Dendritic cell treated with granulocyte-macrophage colony-stimulating factor and Interleukin-4, amounts not matched to agents 40 ng/mL and 50 ng/mL, for 4 days (primary cell): Measurements from ENCODE around the gene UBE2L6.
A peak's percentile ranks its signal among the peaks of the same experiment; 100 is the strongest.

ENCODE experiments used
- H3K27ac Mint-ChIP-seq: one replicate; pipeline ENCODE4 v1.8.0; 2022; ENCODE audit warnings: mild to moderate bottlenecking, mixed read lengths
- H3K27me3 Mint-ChIP-seq: one replicate; pipeline ENCODE4 v1.8.0; 2022; ENCODE audit warnings: mild to moderate bottlenecking, mixed read lengths
- H3K36me3 Mint-ChIP-seq: one replicate; pipeline ENCODE4 v1.8.0; 2022; ENCODE audit warnings: low read depth, mixed read lengths
- H3K4me1 Mint-ChIP-seq: one replicate; pipeline ENCODE4 v1.8.0; 2022; ENCODE audit warnings: low read depth, mixed read lengths
- H3K4me3 Mint-ChIP-seq: one replicate; pipeline ENCODE4 v1.8.0; 2022; ENCODE audit warnings: mild to moderate bottlenecking, moderate library complexity, mixed read lengths
- H3K9me3 Mint-ChIP-seq: one replicate; pipeline ENCODE4 v1.8.0; 2022; ENCODE audit warnings: mixed read lengths
- intact Hi-C: fragments of 100-400 bp; cut with micrococcal nuclease; formaldehyde crosslinking; loops from one replicate; pipeline ENCODE4 v1.15.0; 2022

The UBE2L6 gene

DNA sequence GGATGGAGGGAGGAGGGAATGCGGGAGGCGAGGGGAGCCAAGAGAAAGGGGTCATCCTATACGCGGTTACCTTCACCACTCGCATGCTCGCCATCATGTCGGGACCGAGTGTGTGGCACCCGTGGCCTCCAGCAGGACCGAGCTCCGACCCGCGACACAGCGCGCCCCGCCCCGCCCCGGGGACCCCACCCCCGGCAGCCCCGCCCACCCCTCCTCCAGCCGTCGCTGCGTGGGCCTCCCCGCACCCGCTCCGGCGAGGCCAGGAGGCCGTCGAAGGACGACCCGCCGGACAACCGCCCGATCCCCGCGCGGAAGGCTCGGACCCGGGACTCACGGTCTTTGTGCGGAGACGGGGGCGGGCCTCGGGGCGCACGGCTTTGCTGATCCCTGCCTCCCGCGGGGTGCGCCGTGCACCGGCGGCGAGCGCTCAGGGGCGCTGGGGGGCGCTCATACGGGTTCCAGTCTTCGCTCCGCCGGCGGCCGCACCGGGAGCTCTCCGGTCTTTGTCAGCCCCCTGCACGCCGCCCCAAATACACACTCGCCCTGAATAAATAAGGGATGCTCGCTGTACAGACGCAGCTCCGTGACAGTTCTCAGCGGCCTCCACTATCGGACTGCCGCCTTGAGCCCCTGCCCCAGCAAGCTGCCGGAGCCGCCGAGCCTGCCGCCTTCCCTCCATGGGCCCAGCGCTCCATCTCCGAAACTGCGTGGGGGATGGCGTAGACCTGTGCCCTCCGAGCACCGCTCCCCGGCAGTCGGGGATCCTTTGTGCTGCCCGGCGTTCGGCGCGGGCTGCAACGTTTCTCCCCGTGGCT is at the start of gene UBE2L6:
Gene UBE2L6 (minus strand): TSS at position 158 of the 815 bp plus-strand sequence. CDS start 61 bp downstream, at position 97.
- H3K27me3 Mint-ChIP-seq = no peaks in the 10 kb centered on the region
- H3K9me3 Mint-ChIP-seq = no peaks in the 10 kb centered on the region
- intact Hi-C loops = loop anchor here (1.0 to 2.0 kb wide), 2 partner anchors 37 to 74 kb away; partner anchors contain the start of gene TIMM10
- peak within 1 kb of the TSS; percentile 91 for H3K4me3 Mint-ChIP-seq
- H3K4me1 Mint-ChIP-seq = peaks cover 68% of the 10 kb centered on the region
- H3K27ac Mint-ChIP-seq = peak within 1 kb of the TSS; percentile 82
- peaks cover 28% of the 10 kb centered on the region for H3K36me3 Mint-ChIP-seq

DNA sequence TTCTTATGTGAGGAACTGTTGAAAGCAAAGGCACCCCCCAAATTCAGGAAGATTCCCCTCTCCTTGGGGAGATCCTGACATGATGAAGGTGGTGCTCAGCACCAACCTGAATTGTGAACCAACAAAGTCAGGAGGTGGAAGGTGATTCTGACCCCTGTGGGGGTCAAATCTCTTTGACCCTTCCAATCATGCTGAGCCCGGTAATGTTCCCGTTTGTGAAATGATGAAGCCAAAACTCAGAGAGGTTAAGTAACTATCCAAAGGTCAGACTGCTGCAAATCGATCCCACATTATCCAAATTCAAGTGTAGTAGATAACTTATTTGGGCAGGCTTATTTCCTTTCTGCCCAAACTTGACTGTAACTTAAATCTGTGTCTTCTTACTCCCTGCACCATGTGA is 49.1 kb upstream of the UBE2L6 start:
- no peak overlapping the region for H3K4me3 Mint-ChIP-seq
- intact Hi-C loops = no loop called here
- no peaks in the 10 kb centered on the region for H3K4me1 Mint-ChIP-seq
- no peak overlapping the region for H3K27ac Mint-ChIP-seq
- H3K27me3 Mint-ChIP-seq = no peaks in the 10 kb centered on the region
- peaks cover 12% of the 10 kb centered on the region for H3K9me3 Mint-ChIP-seq
- no peaks in the 10 kb centered on the region for H3K36me3 Mint-ChIP-seq

DNA sequence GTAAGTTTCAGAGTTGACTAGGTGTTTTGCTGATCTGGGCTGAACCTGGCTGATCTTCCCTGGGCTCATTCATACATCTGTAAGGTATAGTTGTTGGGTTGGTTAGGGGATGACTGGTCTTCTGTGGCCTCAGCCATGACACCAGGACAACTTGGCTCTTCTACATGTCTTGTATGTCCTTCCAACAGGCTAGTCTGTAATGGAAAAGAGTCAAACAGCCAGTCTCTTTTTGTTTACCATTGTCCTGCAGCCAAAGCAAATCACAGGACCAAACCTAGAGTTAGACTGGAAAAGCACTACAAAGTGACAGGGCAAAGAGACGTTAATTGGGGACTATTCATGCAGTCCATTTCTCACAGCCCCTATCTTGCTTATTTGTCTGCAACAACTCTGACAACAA is 47.8 kb upstream of the UBE2L6 start:
- Mint-ChIP-seq H3K27ac (no peak overlapping the region), H3K27me3 (no peaks in the 10 kb centered on the region), H3K36me3 (no peaks in the 10 kb centered on the region), H3K9me3 (peaks cover 12% of the 10 kb centered on the region), H3K4me3 (no peak overlapping the region), H3K4me1 (no peaks in the 10 kb centered on the region)
- intact Hi-C loops = no loop called here

DNA sequence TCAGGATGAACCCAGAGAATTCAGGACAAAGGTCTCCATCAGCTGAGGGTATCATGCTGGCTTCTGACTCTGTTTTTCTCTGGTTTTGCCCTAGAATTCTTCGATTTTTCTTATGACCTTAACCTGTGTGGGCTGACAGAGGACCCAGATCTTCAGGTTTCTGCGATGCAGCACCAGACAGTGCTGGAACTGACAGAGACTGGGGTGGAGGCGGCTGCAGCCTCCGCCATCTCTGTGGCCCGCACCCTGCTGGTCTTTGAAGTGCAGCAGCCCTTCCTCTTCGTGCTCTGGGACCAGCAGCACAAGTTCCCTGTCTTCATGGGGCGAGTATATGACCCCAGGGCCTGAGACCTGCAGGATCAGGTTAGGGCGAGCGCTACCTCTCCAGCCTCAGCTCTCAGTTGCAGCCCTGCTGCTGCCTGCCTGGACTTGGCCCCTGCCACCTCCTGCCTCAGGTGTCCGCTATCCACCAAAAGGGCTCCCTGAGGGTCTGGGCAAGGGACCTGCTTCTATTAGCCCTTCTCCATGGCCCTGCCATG is 46.8 kb upstream of the UBE2L6 start:
- H3K4me3 Mint-ChIP-seq = no peak overlapping the region
- H3K27me3 Mint-ChIP-seq = no peaks in the 10 kb centered on the region
- intact Hi-C loops = no loop called here
- no peak overlapping the region for H3K27ac Mint-ChIP-seq
- peaks cover 5% of the 10 kb centered on the region for H3K9me3 Mint-ChIP-seq
- no peaks in the 10 kb centered on the region for H3K36me3 Mint-ChIP-seq
- H3K4me1 Mint-ChIP-seq = no peaks in the 10 kb centered on the region

DNA sequence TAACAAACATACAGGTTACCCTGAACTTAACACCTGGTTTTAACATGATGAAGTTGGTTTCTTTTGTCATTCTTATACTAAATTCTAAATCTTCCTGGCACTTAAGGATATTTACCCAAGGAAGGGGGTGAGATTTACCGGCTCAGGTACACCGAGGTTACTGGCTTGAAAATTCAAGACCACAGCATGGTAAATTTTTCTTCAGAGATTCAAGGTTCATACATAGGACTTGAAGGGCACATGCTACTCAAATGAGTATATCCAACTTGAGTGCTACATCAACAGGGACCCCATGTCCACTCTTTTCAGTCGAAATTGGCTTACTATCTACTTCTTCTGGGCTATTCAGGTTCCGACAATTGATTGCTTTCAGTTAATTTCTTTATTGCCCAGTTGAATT is 42.7 kb upstream of the UBE2L6 start:
- Mint-ChIP-seq H3K36me3 (no peaks in the 10 kb centered on the region), H3K4me1 (no peaks in the 10 kb centered on the region), H3K27me3 (no peaks in the 10 kb centered on the region), H3K9me3 (no peaks in the 10 kb centered on the region), H3K4me3 (no peak overlapping the region), H3K27ac (no peak overlapping the region)
- intact Hi-C loops = no loop called here

DNA sequence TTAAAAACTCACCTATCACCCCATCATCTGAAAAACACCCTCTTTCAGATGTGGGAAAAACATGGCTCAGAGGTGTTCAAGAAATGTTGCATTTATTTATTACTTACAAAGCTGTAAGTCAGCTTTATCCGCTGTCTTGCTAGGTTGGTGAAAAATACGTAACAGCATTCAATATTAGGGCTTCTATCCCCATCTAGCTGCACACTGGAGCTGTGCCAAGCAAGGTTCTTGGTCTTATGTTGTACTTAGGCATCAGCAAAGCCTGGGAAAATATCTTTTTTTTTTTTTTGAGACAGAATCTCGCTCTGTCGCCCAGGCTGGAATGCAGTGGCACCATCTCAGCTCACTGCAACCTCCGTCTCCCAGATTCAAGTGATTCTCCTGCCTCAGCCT is 37.6 kb upstream of the UBE2L6 start:
- H3K4me3 Mint-ChIP-seq = no peak overlapping the region
- intact Hi-C loops = no loop called here
- H3K4me1 Mint-ChIP-seq = no peaks in the 10 kb centered on the region
- no peaks in the 10 kb centered on the region for H3K9me3 Mint-ChIP-seq
- H3K36me3 Mint-ChIP-seq = no peaks in the 10 kb centered on the region
- H3K27ac Mint-ChIP-seq = no peak overlapping the region
- H3K27me3 Mint-ChIP-seq = no peaks in the 10 kb centered on the region

DNA sequence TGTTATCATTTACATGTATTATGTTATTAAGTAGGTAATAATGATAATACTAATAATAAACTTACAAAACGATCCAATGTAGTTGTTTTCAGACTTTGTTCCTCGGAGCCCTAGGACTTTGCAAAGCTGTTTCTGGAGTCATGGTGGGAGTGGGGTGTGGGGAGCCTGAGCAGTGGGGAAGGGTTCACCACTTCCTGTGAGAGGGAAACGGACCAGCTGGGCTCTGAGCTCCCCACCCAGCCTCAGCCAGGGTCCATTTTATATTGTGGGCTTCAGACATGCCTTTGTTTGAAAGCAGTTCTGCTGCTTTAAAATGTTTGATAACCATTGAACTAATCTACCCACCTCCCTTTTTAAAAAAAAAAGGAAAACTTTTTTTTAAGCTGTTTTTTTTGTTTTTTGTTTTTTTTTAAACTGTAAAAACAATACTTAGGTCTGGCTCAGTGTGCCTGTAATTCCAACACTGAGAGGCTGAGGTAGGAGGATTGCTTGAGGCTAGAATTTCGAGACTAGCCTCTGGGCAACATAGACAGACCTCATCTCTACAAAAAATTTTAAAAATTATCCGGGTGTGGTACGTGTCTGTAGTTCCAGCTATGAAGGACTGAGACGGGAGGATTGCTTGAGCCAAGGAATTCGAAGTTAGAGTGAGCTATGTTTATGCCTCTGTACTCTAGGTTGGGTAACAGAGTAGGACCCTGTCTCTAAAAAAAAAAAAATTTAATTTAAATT is 37.0 kb upstream of the UBE2L6 start:
- Mint-ChIP-seq H3K27me3 (no peaks in the 10 kb centered on the region), H3K27ac (no peak overlapping the region), H3K9me3 (no peaks in the 10 kb centered on the region), H3K4me1 (peaks cover 3% of the 10 kb centered on the region), H3K4me3 (no peak overlapping the region), H3K36me3 (no peaks in the 10 kb centered on the region)
- intact Hi-C loops = no loop called here

DNA sequence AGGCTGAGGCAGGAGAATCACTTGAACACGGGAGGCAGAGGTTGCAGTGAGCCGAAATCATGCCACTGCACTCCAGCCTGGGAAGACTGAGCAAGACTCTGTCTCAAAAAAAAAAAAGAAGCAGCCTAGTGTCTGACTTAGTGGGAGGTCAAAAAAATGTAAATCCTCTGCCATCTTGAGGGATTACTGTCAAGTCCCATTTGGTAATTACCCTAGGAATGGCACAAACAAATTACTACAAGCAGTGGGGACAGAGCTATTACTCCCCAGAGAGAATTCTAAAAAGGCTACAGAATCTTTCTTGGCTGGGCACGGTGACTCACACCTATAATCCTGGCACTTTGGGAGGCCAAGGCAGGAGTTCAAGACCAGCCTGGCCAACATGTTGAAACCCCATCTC is 33.8 kb upstream of the UBE2L6 start:
- Mint-ChIP-seq H3K27ac (no peak overlapping the region), H3K27me3 (peaks cover 13% of the 10 kb centered on the region), H3K36me3 (no peaks in the 10 kb centered on the region), H3K4me3 (no peak overlapping the region), H3K9me3 (no peaks in the 10 kb centered on the region), H3K4me1 (peaks cover 27% of the 10 kb centered on the region)
- intact Hi-C loops = no loop called here

DNA sequence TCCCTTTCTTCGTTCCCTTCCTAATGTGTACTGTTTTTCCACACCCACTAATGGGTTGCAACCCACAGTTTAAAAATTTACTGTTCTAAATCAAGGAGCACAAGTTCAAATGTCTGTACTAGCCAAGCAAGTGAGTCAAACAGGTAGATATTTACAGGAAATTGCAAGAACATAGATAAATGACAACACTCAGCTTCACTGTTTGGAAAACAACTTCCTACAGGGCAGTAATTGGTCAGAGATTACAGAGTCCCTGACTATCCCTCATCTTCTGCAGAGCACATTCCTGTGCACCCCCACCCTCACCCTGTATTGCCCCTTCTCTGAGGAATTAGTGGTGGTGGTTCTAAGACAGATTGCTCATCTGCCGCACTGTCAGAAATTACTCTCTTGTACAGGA is 31.9 kb upstream of the UBE2L6 start:
- no peak overlapping the region for H3K27ac Mint-ChIP-seq
- intact Hi-C loops = no loop called here
- H3K9me3 Mint-ChIP-seq = no peaks in the 10 kb centered on the region
- H3K27me3 Mint-ChIP-seq = peaks cover 15% of the 10 kb centered on the region
- no peak overlapping the region for H3K4me3 Mint-ChIP-seq
- H3K4me1 Mint-ChIP-seq = peaks cover 27% of the 10 kb centered on the region
- no peaks in the 10 kb centered on the region for H3K36me3 Mint-ChIP-seq

DNA sequence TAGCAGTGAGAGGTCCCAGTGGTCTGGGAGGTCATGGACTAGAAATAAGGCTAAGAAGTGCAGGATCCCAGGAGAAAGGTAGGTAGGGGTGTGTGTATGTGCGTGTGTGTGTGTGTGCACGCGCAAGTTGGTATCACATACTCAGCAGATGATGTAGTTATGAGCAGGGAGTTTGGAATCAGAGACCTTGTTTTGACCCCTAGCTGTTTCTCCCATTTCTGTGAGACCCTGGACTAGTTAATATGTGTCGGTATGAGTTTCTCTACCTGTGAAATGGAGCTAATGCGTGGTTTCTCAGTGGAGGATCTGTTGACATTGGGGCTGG is 31.3 kb upstream of the UBE2L6 start:
- Mint-ChIP-seq H3K27me3 (peaks cover 20% of the 10 kb centered on the region), H3K27ac (no peak overlapping the region), H3K9me3 (no peaks in the 10 kb centered on the region), H3K36me3 (no peaks in the 10 kb centered on the region), H3K4me1 (peaks cover 27% of the 10 kb centered on the region), H3K4me3 (no peak overlapping the region)
- intact Hi-C loops = no loop called here

DNA sequence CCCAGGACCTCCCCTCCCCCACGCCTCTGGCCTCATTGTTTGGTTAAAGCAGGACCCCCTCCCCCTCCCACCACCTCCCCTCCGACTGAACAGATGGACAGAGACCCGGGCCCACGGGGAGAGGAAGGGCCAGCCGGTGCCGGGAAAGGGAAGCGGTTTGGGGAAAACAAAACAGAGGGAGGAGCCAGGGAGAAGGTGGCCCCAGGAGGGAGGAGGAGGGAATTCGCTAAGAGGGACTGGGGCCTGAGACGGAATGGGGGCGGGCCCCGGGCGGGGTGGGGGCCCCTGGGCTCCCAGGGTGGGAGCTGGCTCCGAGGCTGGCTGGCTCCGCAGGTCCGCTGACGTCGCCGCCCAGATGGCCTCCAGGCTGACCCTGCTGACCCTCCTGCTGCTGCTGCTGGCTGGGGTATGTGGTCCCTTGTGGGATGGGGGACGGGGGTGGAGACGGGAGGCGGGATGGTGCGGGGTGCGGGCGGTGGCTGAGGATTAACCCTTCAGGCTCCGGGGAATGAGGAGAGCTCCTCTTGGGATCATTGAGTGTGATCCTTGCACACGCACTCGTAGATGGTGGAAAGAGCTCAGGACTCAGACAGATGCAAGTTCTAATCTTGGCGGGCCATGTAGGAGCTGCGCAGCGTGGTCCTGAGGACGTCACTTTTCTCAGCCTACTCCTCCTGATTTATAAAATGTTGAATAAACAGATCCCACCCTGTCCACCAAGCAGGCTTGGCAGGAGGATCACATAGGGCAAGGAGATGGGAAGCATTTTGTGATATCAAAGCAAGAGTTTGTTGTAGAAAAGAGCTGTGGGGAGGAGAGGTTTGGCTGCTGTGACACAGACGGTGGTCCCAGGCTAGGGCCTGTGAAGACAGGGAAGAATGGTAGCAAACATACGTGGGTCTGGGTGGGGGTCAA is 30.7 kb upstream of the UBE2L6 start:
- Mint-ChIP-seq H3K4me1 (peaks cover 27% of the 10 kb centered on the region), H3K4me3 (peak overlapping the region; percentile 63), H3K9me3 (no peaks in the 10 kb centered on the region), H3K27ac (peak overlapping the region; percentile 62), H3K36me3 (no peaks in the 10 kb centered on the region), H3K27me3 (peaks cover 20% of the 10 kb centered on the region)
- intact Hi-C loops = no loop called here

DNA sequence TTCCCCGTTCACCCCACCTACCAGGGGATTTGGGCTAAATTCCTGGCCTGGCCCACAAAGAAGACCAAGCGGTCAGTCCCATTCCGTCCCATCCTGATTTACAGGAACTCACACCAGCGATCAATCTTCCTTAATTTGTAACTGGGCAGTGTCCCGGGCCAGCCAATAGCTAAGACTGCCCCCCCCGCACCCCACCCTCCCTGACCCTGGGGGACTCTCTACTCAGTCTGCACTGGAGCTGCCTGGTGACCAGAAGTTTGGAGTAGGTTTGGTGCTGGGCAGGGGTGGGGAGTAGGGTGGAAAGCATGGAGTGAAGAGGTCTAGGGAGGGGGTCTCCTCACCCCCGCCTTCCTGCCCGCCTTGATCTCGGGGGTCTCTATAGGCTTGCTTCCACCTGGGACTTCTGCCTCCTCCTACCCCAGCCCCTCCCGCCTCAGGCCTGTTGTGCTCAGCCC is 30.0 kb upstream of the UBE2L6 start, which contains the start of gene SERPING1:
Gene SERPING1 (plus strand): TSS at position 225 of the 455 bp plus-strand sequence. CDS start 586 bp downstream, outside the sequence.
- Mint-ChIP-seq H3K4me1 (peaks cover 27% of the 10 kb centered on the region), H3K27ac (peak within 1 kb of the TSS; percentile 62), H3K27me3 (peaks cover 22% of the 10 kb centered on the region), H3K4me3 (peak within 1 kb of the TSS; percentile 63), H3K36me3 (no peaks in the 10 kb centered on the region), H3K9me3 (no peaks in the 10 kb centered on the region)
- intact Hi-C loops = no loop called here

DNA sequence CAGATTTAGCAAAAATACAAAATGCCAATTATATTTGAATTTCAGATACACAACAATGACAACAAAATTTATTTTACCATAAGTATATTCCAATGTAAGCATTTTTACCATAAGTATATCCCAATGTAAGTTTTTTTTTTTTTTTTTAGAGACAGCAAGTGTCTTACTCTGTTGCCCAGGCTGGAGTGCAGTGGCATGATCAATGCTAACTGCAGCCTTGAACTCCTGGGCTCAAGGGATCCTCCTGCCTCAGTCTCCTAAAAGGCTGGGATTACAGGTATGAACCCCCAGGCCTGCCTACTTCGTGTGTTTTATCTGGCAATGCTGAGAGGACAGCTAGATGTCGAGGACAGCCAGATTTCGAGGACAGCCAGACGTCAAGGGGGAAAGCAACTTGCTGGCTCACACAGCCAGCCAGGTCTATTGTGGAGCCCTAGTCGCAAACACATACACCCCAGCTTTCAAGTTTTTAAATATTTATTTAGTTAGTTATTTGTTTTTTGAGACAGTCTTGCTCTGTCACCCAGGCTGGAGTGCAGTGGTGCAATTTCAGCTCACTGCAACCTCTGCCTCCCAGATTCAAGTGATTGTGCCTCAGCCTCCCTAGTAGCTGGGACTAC is 28.9 kb upstream of the UBE2L6 start:
- H3K27ac Mint-ChIP-seq = no peak overlapping the region
- H3K9me3 Mint-ChIP-seq = no peaks in the 10 kb centered on the region
- no peaks in the 10 kb centered on the region for H3K36me3 Mint-ChIP-seq
- peaks cover 22% of the 10 kb centered on the region for H3K27me3 Mint-ChIP-seq
- peaks cover 27% of the 10 kb centered on the region for H3K4me1 Mint-ChIP-seq
- intact Hi-C loops = no loop called here
- H3K4me3 Mint-ChIP-seq = no peak overlapping the region
